ENCODE measurements around the gene PDLIM7.

DNA sequence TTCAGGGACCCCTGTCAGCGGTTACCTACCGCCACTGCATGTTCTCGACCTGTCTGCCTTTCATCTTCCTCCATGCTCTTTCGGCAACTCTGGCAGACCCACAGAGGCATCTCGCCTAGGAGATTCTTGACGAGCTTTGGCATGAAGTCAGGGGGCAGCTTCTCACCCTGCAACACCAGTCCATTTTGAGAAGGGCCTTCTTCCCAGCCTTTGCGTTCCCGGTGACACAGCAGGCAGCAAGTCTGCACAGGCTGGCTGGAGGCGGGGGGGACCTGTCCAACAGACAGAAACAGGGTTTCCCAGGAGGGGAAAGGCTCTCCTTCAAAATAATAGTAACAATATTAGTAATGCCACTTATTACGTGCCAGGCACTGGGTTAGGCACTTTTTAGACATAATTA lies 41.5 kb upstream of the PDLIM7 start:
- TF ChIP-seq RNF2 (IDR thresholded peaks at IDR 0.05; ENCODE audit: borderline replicate concordance, low read depth, low read length, missing control alignments, poor library complexity, severe bottlenecking) = no peak
- TF ChIP-seq POLR2A (IDR thresholded peaks at IDR 0.05; ENCODE audit: control extremely low read depth in 1 of 2, low read depth in 2 of 2, low read length in 2 of 2) = no peak
- no peak for TF ChIP-seq EZH2 (IDR thresholded peaks at IDR 0.05; ENCODE audit: low read depth, low read length, severe bottlenecking)
- TF ChIP-seq SUZ12 (IDR thresholded peaks at IDR 0.05; ENCODE audit: low read length) = no peak
- TF ChIP-seq YY1 (IDR thresholded peaks at IDR 0.05; ENCODE audit: low read depth, low read length) = no peak
- no peak for TF ChIP-seq EP300 (IDR thresholded peaks at IDR 0.05; ENCODE audit: borderline replicate concordance in 1 of 2, low read depth in 2 of 2, low read length in 2 of 2)
- TF ChIP-seq, protein P1, sequence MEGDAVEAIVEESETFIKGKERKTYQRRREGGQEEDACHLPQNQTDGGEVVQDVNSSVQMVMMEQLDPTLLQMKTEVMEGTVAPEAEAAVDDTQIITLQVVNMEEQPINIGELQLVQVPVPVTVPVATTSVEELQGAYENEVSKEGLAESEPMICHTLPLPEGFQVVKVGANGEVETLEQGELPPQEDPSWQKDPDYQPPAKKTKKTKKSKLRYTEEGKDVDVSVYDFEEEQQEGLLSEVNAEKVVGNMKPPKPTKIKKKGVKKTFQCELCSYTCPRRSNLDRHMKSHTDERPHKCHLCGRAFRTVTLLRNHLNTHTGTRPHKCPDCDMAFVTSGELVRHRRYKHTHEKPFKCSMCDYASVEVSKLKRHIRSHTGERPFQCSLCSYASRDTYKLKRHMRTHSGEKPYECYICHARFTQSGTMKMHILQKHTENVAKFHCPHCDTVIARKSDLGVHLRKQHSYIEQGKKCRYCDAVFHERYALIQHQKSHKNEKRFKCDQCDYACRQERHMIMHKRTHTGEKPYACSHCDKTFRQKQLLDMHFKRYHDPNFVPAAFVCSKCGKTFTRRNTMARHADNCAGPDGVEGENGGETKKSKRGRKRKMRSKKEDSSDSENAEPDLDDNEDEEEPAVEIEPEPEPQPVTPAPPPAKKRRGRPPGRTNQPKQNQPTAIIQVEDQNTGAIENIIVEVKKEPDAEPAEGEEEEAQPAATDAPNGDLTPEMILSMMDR (IDR thresholded peaks at IDR 0.05; ENCODE audit: control extremely low read depth in 1 of 3, insufficient read depth in 1 of 3, low read depth in 1 of 3, low read length in 3 of 3) = no peak
- TF ChIP-seq, protein P2, sequence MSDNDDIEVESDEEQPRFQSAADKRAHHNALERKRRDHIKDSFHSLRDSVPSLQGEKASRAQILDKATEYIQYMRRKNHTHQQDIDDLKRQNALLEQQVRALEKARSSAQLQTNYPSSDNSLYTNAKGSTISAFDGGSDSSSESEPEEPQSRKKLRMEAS (IDR thresholded peaks at IDR 0.05) = no peak
- no peak for TF ChIP-seq ASH2L (IDR thresholded peaks at IDR 0.05; ENCODE audit: low read length)
- no peak for TF ChIP-seq BRCA1 (IDR thresholded peaks at IDR 0.05; ENCODE audit: low read depth, low read length)
- TF ChIP-seq TAF1 (IDR thresholded peaks at IDR 0.05; ENCODE audit: low read depth, low read length) = no peak
- no peak for TF ChIP-seq KDM1A (IDR thresholded peaks at IDR 0.05; ENCODE audit: borderline replicate concordance, low read length)
- TF ChIP-seq CEBPB (IDR thresholded peaks at IDR 0.05; ENCODE audit: low read depth, low read length) = no peak

Data from H1 (cell line).